Cardiac fibroblast (primary cell): ENCODE measurements around the gene FBP2.

ENCODE experiments used
- DNase-seq, 2 donors: peaks; one replicate each; pipeline versions ENCODE4 v3.0.0 to v3.0.0-alpha.2; 2010; ENCODE audit warnings: low read depth in 2 of 2
- H3K4me3 ChIP-seq, 2 donors: replicated peaks in 1 of 2; 1 replicate in 1 of 2; 2 replicates in 1 of 2; pipeline ENCODE4 v1.5.1; 2011; ENCODE audit warnings: low read depth in 2 of 2, low read length in 2 of 2, mild to moderate bottlenecking in 2 of 2, moderate library complexity in 1 of 2
- TF ChIP-seq, protein P1 (sequence below): IDR thresholded peaks from one replicate; pipeline ENCODE4 v1.5.1; 2011; ENCODE audit warnings: low read depth, mild to moderate bottlenecking, low read length, inconsistent platforms

FBP2 gene

DNA sequence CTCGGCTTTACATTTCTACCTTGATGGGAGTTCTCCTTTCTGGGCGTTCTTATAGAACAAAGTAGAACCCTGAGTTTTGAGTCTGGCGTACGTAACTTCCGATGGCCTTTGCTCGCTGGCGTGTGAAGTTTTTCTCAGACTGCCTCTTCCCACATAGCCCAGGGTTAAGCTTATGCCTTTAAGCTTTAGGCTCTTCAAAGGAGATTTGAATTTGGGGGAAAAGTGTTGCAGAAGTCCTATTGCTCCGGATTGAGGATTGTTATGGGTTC, 13.7 kb upstream of the FBP2 start:
- TF ChIP-seq, protein P1, sequence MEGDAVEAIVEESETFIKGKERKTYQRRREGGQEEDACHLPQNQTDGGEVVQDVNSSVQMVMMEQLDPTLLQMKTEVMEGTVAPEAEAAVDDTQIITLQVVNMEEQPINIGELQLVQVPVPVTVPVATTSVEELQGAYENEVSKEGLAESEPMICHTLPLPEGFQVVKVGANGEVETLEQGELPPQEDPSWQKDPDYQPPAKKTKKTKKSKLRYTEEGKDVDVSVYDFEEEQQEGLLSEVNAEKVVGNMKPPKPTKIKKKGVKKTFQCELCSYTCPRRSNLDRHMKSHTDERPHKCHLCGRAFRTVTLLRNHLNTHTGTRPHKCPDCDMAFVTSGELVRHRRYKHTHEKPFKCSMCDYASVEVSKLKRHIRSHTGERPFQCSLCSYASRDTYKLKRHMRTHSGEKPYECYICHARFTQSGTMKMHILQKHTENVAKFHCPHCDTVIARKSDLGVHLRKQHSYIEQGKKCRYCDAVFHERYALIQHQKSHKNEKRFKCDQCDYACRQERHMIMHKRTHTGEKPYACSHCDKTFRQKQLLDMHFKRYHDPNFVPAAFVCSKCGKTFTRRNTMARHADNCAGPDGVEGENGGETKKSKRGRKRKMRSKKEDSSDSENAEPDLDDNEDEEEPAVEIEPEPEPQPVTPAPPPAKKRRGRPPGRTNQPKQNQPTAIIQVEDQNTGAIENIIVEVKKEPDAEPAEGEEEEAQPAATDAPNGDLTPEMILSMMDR = no peak
- H3K4me3 ChIP-seq = no peak overlapping the region
- DNase-seq = no peak

DNA sequence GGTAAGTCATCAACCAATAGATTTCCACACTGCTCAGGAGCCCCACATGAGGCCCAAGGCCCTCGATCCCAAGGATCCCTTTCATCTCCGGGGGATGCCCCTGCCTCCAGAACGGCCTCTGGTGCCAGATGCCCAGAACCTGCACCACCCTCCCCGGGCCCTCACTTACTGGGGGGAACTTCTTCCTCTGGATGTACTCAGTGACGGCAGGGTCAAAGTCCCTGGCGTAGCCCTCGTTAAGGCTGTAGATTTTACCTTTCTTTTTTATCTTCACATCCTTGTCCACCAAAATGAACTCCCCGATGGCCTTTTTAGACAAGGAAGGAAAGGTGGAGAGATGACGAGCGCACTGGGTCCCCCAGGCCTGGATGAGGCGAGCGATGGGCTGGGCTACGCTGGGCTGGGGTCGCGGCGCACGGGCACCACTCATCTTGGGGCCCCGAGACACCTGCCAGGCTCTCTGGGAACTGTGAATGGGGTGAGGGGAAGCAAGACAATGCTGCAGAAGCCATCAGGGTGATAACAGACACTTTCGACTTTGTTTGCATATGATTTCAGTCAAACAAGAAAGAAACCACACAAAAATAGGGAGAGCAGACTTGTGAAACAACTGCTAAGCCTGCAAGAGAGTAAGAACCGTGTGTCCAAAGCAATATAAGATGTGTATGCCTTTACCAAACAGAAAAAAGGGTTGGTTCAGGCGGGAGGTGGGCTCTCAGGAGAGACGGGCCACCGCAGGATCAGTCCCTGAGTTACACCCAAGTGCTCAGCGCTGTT, 13.2 kb upstream of the FBP2 start:
- TF ChIP-seq, protein P1 = no peak
- DNase-seq = no peak
- no peak overlapping the region for H3K4me3 ChIP-seq

- no peak overlapping the region for H3K4me3 ChIP-seq
- DNase-seq = peak; percentile 73 to 84
- TF ChIP-seq, protein P1 = peak; percentile 70
Observed at GRCh38 chr9:94603259-94604160, 9.9 kb upstream of the FBP2 start.

DNA sequence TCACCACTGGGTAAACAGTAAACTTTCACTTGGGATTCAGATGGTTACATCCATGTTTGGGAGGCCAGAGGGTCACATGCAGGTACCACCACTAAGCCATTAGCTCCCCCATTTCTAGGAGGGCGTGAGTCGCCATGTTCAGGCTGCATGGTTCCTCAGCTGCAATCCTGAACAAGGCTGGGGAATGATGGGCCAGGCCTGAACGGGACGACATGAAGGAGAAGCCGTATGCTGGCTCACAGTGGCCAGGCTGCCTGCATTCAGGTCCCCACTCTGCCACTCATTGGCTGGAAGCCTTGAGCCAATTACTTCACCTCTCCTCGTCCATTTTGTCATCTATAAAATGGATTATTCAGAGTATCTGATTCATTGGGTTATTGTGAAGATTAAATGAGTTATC, 9.0 kb upstream of the FBP2 start:
- no peak for DNase-seq
- H3K4me3 ChIP-seq = no peak overlapping the region
- TF ChIP-seq, protein P1 = no peak

- TF ChIP-seq, protein P1 = no peak
- no peak for DNase-seq
- H3K4me3 ChIP-seq = no peak overlapping the region
Observed at GRCh38 chr9:94600715-94601114, 7.1 kb upstream of the FBP2 start.

DNA sequence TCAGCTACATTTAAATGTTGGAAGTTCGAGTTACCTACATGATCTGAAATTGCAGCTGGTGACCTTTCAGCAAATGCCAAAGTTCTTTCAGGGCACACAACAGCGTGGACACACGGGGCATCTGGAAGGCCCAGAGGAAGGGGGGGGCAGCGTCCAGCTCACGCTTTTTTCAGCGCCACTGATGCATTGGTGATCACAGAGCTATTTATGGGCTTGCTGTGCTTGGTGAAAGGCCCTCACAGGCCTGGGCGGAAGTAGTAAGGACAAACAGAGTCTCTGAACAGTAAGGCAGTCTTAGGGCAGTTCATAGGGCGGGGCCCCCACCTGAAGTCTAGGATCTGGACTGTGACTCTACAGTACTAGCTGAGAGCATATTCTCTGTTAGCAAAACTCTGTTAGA, 6.6 kb upstream of the FBP2 start:
- H3K4me3 ChIP-seq = no peak overlapping the region
- TF ChIP-seq, protein P1 = no peak
- DNase-seq = no peak
